H1 (cell line): ENCODE results near the gene IQGAP3. TPM values are rescaled to one million over a fixed set of nuclear protein-coding genes. Genes with fewer than 3 reads are reported as not detected.

ENCODE experiments used
- CHD7 ChIP-seq: fragments of 300-600 bp; sonication (generic); IDR thresholded peaks from 2 replicates; pipeline ENCODE4 v1.7.1; 2012; ENCODE audit warnings: low read length, moderate library complexity, mild to moderate bottlenecking, inconsistent platforms; ENCODE audit not compliant: insufficient replicate concordance
- polyA plus RNA-seq, 7 experiments: library from polyadenylated mRNA; depleted of rRNA in 3 of 7; stranded (reverse) in 5 of 7; unstranded in 2 of 7; fragments of >200 nt in 5 of 7; fragments of 200-250 nt in 2 of 7; gene quantifications; 1 replicate in 5 of 7; 2 replicates in 1 of 7; 4 replicates in 1 of 7; pipeline versions ENCODE4 v1.2.1 to v1.2.3, GENCODE V29; 2011 to 2013; ENCODE audit warnings: missing spikeins in 2 of 7, mixed read lengths in 2 of 7
- total RNA-seq: library from RNA; stranded (reverse); fragmentation: NEBNext Ultra II Directional; extraction: Animal tissue kit (Norgen Biotek cat#: 25700); gene quantifications from 2 replicates; pipeline ENCODE4 v1.2.1, GENCODE V29; 2021

IQGAP3 gene
- total and polyA plus RNA-seq, 2 of the 8 experiments (the other 6 are each of a cell fraction or from before 2014, with no cell fraction given): 14.6 to 22.3 TPM

- TF ChIP-seq CHD7: no peak
- TF ChIP-seq, all 59 proteins: peak for 0
Measured at GRCh38 chr1:156533568-156534220, 38.7 kb downstream of the IQGAP3 start (continued).
